ENCODE data around the gene NFKB2.
A peak's percentile ranks its signal among the peaks of the same experiment; 100 is the strongest.

The NFKB2 gene

DNA sequence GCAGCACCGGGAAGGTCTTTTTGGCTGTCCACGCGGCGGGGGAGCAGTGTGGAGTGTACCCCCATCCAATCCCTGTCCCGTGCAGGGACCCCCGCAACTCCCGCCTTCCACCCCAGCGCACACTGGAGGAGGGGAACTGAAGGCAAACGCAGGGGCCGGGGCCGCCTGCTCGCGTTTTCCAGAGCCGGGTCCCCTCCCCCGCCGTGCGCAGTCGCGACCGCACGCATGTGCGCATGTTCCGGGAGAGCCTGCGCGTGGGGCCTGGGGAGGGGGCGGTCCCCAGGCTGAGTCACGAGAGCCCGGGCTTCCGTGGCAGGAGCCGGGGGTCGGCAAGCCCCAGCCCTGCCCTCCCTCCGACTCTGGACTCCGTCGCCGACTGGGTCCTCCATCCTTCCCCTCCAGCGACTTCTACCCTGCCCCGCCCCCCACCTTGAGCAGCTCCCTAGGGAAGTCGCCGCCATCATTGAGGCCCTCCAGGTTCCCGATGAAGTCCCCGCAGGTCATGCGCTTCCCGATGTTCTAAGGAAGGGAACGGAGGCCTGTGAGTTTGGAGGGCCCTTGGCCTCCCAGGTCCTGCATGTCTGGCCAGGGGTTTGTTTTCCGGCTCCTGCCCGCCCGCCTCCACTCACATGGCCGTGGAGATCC lies 15.0 kb downstream of the NFKB2 start:
- DNase-seq (ENCODE audit: low spot score in 2 of 2), result no peak
- H3K9me3 Mint-ChIP-seq, result no peaks in the 10 kb centered on the region

DNA sequence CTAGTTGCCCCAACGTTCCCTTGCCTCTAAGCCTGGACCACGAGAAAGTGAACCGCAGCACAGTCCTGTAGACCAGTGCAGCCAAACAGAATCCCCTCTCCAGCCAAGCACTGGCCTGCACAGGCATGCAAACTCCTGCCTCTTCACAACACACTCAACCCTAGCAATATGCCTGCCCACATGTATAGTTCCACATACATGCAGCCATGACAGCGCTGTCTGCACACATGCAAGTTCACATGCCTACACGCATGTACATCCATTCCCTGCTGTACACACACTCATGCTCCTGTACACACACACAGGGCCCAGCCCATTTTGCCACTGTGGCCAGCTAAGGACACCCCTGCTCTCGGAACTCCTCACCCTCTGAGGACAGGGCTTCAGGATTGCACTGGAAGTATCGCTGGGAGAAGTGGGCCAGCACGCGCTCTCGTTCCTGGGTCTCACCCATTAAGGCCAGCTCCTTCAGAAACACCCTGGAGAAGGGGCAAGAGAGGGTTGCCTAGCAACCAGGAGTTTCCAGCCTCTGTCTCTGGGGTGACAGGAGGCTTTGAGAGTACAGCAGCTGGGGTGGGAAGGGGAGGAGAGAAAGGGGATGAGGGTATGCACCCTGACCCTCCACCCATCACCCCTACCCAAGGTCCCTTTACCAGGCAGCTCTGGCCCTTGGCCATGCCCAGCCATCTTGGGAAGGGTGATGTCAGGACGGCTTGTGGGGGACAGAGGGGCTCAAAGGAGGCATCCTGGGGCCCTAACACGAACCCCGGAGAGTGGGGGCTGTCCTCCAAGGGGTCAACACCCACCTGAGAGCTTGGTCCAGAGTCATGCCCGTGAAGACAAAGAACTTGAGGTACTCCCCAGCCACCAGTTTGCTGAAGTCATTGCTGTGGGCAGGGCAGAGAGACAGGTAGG lies 16.1 kb downstream of the NFKB2 start:
- ATAC-seq, result no peak
- peaks cover 20% of the 10 kb centered on the region for H3K36me3 Mint-ChIP-seq
- peaks cover 43% of the 10 kb centered on the region for H3K4me1 Mint-ChIP-seq
- no peak for DNase-seq (ENCODE audit: low spot score in 2 of 2)
- H3K27ac Mint-ChIP-seq, result peak overlapping the region; percentile 48
- peak overlapping the region; percentile 59 for H3K4me3 Mint-ChIP-seq
- no peaks in the 10 kb centered on the region for H3K9me3 Mint-ChIP-seq

More for the DNA sequence above, 15.0 kb downstream of the NFKB2 start:
- peaks cover 49% of the 10 kb centered on the region for H3K4me1 Mint-ChIP-seq
- H3K36me3 Mint-ChIP-seq, result peaks cover 31% of the 10 kb centered on the region
- H3K4me3 Mint-ChIP-seq, result peak overlapping the region; percentile 59
- ATAC-seq, result no peak
- peak overlapping the region; percentile 48 for H3K27ac Mint-ChIP-seq

DNA sequence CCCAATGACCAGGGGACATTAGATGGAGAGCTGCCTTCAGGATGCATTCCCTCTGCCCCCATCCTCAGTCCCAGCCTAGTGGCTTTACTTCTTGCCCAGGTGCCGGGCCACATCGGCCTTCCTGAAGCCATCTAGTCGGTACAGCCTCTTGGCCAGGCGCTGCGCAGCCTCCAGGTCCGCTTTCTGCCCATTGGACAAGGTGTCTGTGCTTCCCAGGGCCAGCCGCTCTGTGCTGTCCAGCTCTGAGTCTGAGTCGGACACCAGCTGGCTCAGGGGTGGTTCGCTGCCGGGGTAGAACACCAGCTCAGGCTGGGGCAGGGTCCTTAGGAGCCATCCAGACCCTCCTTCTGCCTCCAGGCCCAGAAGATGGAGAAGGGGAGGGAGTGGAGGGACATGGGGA lies 16.8 kb downstream of the NFKB2 start:
- no peak overlapping the region for H3K27ac Mint-ChIP-seq

DNA sequence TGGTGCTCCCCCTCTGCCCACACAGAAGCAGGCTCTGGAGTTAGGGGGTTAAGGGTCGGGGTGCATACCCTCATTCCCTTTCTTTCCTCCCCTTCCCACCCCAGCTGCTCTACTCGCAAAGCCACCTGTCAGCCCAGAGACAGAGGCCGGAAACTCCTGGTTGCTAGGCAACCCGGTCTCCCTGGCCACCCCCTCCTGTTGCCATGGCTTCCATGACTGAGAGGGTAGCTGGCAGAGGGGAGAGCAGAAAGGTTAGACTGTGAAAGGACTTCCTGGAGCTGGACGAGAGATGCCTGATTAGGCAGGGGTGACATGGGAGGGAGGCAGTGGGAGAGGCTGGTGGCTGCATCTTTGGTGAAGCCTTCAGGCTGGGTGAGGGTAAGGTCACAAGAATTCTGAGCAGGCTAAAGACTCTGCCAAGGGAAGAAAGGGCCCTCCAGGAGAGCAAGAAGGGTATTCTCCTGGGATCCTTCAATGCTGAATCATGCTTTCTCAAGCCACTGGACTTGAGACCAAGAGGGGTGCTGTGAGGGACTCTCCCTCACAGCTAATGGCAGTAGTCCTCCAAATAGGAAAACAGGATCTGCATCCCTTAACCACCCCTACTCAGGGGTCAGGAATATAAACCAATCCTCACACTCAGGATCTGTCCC lies 17.7 kb downstream of the NFKB2 start:
- peak overlapping the region; percentile 60 for H3K27ac Mint-ChIP-seq
- no peaks in the 10 kb centered on the region for H3K9me3 Mint-ChIP-seq
- peaks cover 5% of the 10 kb centered on the region for H3K36me3 Mint-ChIP-seq
- DNase-seq (ENCODE audit: low spot score in 2 of 2) (no peak), ATAC-seq (peak; percentile 45)
- peaks cover 36% of the 10 kb centered on the region for H3K4me1 Mint-ChIP-seq
- H3K4me3 Mint-ChIP-seq, result no peak overlapping the region

More for the DNA sequence above, 16.8 kb downstream of the NFKB2 start:
- peaks cover 43% of the 10 kb centered on the region for H3K4me1 Mint-ChIP-seq
- DNase-seq (ENCODE audit: low spot score in 2 of 2) (no peak), ATAC-seq (no peak)
- no peak overlapping the region for H3K4me3 Mint-ChIP-seq
- no peaks in the 10 kb centered on the region for H3K9me3 Mint-ChIP-seq
- H3K36me3 Mint-ChIP-seq, result peaks cover 13% of the 10 kb centered on the region

DNA sequence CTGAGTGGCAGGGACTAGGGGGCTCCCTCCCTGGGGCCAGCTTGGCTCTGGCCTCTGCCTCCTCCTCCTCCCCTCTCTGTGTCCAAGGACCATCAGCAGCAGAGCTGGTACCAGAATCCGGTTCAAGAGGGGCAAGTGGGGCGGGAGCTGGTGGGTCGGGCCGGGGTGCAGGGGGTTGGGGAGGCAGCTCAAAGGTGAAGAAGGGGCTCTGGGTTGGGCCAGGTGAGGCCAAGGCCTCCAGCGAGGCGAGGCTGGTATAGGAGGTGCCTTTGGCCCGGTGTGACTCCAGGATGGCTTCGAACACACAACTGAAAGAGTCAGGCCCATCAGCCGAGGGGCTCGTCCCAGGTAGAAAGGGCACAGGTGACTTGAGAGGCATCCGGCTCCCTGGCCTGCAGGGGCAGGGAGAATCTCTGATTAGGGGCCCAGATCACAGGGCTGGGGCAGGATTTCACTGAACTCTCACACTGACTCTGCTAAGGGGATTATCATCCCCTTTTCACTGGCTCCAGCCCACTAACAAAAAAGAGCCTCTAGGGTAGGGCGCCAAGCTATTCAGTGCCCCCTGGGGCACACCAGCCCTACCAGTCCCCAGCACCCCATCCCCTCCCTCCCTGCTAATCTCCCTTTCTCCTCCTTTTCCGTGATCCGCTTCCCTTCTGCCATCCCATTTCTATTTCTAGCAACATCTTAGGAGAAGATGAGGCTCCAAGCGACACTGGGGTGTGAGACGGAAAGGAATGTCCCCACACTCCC lies 18.5 kb downstream of the NFKB2 start:
- Mint-ChIP-seq H3K4me3 (no peak overlapping the region), H3K9me3 (no peaks in the 10 kb centered on the region), H3K27ac (peak overlapping the region; percentile 60), H3K36me3 (peaks cover 1% of the 10 kb centered on the region), H3K4me1 (peaks cover 33% of the 10 kb centered on the region)
- ATAC-seq, result no peak
- DNase-seq (ENCODE audit: low spot score in 2 of 2), result no peak

DNA sequence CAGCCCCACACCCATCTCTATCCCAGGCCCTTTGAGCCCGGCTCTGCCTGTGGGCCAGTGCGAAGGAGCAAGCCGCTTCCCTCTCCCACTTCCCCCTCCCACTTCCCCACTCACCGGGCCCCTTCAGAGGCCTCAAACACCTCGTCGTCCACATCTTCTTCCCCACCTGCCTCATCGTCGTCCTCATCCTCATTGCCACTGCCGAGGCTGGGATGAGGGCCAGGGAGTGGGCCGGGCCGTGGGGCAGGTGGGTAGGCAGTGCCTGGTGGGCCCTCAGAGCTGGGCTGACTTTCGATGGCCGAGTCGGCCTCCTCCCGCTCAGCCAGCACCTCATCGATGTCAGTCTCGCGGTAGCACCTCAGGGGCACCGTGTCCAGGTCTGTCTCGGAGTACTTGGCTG lies 19.2 kb downstream of the NFKB2 start:
- Mint-ChIP-seq H3K9me3 (no peaks in the 10 kb centered on the region), H3K36me3 (peaks cover 4% of the 10 kb centered on the region), H3K4me3 (no peak overlapping the region), H3K4me1 (peaks cover 35% of the 10 kb centered on the region), H3K27ac (no peak overlapping the region)
- no peak for ATAC-seq
- no peak for DNase-seq (ENCODE audit: low spot score in 2 of 2)

DNA sequence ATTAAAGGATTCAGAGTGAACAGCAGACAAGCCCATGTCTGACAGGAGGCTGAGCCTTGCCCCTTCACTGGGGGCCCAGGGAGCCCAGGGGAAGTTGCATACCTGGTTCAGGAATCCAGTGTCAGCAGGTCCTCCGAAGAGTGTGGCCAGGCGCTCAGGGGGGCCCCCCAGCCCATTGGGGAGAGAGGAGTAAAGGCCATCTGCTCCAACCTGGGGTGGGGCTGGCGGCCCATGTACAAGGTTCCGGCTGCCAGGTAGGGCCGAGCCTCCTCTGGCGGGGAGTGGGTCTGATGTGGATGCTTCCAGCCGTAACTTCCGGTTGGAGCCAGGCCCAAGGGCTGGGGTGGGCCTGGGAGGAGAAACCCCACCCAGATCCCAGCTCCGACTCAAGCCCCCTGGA lies 20.8 kb downstream of the NFKB2 start:
- H3K4me3 Mint-ChIP-seq, result no peak overlapping the region
- H3K27ac Mint-ChIP-seq, result no peak overlapping the region
- ATAC-seq, result no peak
- H3K36me3 Mint-ChIP-seq, result peaks cover 17% of the 10 kb centered on the region
- no peak for DNase-seq (ENCODE audit: low spot score in 2 of 2)
- peaks cover 38% of the 10 kb centered on the region for H3K4me1 Mint-ChIP-seq
- no peaks in the 10 kb centered on the region for H3K9me3 Mint-ChIP-seq

DNA sequence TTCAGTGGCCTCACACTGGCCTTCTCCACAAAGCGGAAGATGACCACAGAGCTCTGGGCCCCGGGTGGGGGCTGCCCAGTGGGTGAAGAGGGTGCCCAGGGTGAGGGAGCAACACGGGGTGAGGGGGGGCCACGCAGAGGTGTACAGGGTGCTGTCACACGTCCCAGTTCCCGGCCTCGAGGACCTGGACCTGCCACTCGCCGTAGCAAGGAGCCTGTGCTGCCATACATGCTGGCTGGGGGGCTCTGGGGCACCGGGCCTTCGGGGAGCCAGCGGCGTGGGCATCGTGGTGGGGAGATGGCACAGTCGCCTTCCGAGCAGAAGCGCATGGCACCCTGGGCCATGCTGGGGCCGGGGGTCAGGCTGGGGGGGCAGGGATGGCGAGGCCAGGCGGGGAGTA lies 21.2 kb downstream of the NFKB2 start:
- ATAC-seq (no peak), DNase-seq (ENCODE audit: low spot score in 2 of 2) (no peak)
- Mint-ChIP-seq H3K27ac (no peak overlapping the region), H3K4me3 (no peak overlapping the region), H3K4me1 (peaks cover 33% of the 10 kb centered on the region), H3K9me3 (no peaks in the 10 kb centered on the region), H3K36me3 (peaks cover 17% of the 10 kb centered on the region)

DNA sequence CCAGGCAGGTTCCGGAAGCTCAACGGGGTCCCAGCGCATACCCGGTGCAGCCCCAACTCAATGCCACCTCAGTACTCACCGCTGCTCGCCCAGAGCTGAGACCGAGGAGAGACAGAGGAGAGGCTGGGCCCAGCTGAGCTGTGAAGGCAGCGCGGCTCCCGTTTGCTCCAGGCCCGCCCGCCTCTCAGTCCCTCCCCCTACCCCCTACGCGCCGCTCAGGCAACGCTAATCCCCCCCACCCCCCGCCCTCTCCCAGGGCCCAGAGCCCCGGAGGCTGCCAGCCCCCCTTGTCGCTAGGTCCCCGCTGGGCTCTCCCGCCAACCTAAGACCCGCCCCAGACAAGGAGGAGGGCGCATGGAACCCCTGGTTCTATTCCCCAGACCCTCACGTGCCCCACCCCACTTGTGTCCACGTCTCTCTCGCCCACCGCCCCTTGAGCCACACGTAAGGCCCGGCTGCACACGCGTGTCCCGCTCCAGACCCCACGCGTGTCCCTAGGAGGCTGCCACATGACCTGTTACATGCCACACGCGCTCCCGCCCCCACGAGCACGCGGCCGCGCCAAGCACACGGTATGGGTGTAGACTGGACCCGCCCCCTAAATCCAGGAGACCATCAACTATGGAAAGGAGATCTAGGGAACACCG lies 23.2 kb downstream of the NFKB2 start, which contains the start of gene PSD:
PSD (minus strand) TSS at position 164 of the 647 bp plus-strand sequence. CDS start 1,747 bp downstream, outside the sequence.
- Mint-ChIP-seq H3K27ac (peak within 1 kb of the TSS; percentile 74), H3K36me3 (peaks cover 34% of the 10 kb centered on the region), H3K9me3 (no peaks in the 10 kb centered on the region), H3K4me3 (peak within 1 kb of the TSS; percentile 98), H3K4me1 (peaks cover 34% of the 10 kb centered on the region)
- ATAC-seq (no peak), DNase-seq (ENCODE audit: low spot score in 2 of 2) (no peak)

DNA sequence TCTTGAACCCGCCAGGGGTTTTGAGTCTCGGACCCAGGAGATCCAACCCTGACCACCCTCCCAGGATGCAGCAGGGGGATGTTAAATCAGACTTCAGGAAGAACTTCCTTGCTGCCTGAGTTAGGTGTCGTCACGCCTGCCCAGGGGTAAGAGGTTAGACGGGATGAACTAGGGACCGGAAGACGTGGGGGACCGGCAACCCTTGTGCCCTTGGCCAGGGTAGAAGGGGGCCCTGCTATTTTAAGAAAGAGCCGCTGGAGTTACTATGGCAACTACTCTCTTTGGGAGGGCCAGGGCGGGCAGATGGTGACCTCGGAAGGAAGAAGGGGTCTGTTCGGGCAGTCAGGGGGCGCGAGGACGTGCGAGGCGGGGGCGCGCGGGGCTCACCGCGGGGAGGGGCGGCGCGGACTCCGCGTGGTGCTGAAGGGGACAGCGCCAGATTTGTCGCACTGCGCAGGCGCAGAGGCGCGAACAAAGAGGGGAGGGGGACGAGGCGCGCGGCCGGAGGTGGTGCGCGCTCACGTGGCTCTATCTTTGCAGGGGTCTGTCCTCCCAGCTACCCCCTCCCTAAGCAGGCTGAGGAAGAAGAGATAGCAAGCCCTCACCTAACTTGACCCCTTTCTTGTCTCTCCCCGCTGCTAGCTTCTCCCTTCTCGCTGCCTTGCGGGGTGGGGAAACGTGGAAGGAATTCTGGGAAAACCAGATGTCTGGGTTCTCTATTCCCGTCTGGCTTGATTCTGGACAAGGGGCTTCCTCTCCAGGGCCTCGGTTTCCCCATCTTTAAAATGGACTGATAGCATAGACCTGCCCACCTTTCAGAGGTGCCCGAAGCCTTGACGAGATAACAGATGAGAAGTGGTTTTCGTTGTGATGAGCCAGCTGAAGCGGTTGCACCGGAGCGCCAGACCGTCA lies 24.0 kb downstream of the NFKB2 start:
- Mint-ChIP-seq H3K27ac (peak overlapping the region; percentile 74), H3K4me1 (peaks cover 34% of the 10 kb centered on the region), H3K4me3 (peak overlapping the region; percentile 98), H3K36me3 (peaks cover 40% of the 10 kb centered on the region), H3K9me3 (no peaks in the 10 kb centered on the region)
- ATAC-seq (no peak), DNase-seq (ENCODE audit: low spot score in 2 of 2) (peak; percentile 69 to 88)

DNA sequence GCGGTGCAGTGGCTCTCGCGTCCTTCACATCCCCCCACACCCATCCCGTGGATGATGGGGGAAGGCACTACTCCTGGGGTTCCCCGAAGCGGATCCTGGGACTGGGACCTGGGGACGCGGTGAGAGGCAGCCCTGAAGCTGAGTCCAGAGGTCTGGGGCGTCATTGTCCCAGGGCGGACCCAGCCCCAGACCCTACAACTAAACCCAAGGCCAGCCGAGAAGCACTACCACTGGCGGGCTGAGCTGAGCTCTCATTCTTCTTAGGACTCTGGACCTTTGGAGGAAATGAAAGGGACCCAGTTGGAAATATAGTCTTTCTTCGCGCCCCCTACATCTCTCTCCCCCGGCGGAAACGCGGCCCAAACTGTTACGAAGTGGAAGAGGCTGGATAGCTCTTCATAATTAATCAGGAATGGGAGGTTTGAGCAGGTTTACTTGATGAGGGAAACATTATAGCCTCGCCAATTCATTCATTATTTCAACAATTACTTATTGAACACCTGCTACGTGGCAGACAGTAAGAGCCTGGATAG lies 24.7 kb downstream of the NFKB2 start:
- Mint-ChIP-seq H3K9me3 (no peaks in the 10 kb centered on the region), H3K27ac (peak overlapping the region; percentile 96), H3K4me1 (peaks cover 34% of the 10 kb centered on the region), H3K36me3 (peaks cover 40% of the 10 kb centered on the region), H3K4me3 (peak overlapping the region; percentile 98)
- ATAC-seq, result no peak
- DNase-seq (ENCODE audit: low spot score in 2 of 2), result no peak

DNA sequence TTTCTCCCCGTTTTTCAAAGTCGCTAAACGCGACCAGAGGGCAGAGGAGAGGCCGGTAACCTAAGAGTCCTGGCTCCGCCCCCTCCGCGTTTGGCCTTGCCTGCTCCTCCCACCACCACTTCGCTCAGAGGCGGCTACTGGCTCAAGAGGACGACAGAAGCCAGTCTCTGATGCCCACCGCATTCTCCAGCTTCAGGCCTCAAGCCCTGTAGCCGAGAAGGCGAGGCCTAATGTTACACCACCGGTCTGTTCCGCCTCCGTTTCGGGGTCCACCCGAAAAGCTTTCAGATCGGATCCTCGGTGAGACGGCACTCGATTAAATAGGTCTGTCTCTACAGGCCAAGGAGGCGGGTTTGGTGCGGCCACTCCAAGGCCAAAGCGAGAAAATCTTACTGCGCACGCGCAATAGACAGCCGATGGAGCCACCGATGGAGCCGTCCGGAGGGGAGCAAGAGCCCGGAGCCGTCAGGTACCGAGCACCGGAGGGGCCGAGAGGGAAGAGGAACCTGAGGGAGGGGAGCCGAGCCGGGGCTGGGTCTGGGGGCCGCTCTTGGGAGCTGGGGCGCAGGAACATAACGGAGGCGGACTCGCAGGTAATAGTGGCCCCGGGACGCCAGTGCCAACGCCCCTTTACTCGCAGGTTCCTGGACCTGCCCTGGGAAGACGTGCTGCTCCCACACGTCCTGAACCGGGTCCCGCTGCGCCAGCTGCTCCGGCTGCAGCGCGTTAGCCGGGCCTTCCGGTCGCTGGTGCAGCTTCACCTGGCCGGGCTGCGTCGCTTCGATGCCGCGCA lies 25.4 kb downstream of the NFKB2 start, which contains the start of gene FBXL15:
FBXL15 (plus strand) TSS at position 123 of the 793 bp plus-strand sequence; CDS start at position 417, 294 bp downstream.
- ATAC-seq (peak; percentile 89), DNase-seq (ENCODE audit: low spot score in 2 of 2) (peak; percentile 98 to 100)
- Mint-ChIP-seq H3K9me3 (no peaks in the 10 kb centered on the region), H3K36me3 (peaks cover 40% of the 10 kb centered on the region), H3K4me1 (peaks cover 37% of the 10 kb centered on the region), H3K4me3 (peak within 1 kb of the TSS; percentile 98), H3K27ac (peak within 1 kb of the TSS; percentile 96)

DNA sequence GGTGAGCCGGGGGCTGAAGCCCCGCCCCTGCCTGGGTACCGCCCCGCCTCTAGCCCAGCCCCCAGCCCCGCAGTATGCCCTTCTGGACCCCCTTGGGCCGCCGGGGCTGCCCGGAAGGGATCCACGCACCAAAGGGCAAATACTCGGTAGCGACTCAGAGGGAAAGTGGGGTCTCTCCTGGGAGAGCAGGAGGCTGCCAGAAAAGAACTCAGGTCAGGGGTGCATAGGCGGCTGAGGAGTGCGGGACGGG lies 25.9 kb downstream of the NFKB2 start:
- ATAC-seq, result no peak
- peak overlapping the region; percentile 96 for H3K27ac Mint-ChIP-seq
- H3K4me1 Mint-ChIP-seq, result peaks cover 42% of the 10 kb centered on the region

More for the DNA sequence above, 25.9 kb downstream of the NFKB2 start:
- Mint-ChIP-seq H3K4me3 (peak overlapping the region; percentile 98), H3K36me3 (peaks cover 40% of the 10 kb centered on the region), H3K9me3 (no peaks in the 10 kb centered on the region)
- no peak for DNase-seq (ENCODE audit: low spot score in 2 of 2)

Data from stimulated activated effector memory CD8-positive, alpha-beta T cell treated with anti-CD3 and anti-CD28 coated beads, Interleukin-12 subunit alpha, Interleukin-12 subunit beta, amount 100 ng/mL, for 72 hours (primary cell).